ENCODE measurements around the gene TBC1D22A. TPM values are rescaled to one million over a fixed set of nuclear protein-coding genes. Genes with fewer than 3 reads are reported as not detected.

TBC1D22A gene
- total and polyA plus RNA-seq, 9 of the 15 experiments (the other 6 are each of a cell fraction or from before 2014, with no cell fraction given): 0.20 to 11.5 (median 5.2) TPM

- Histone ChIP-seq H3K4me1 (replicated peaks in 1 of 2; ENCODE audit: control insufficient read depth in 2 of 2, insufficient read depth in 2 of 2, low read length in 2 of 2) (no peaks in the 10 kb centered on the region), H3K4me3 (no peak overlapping the region), H2AFZ (ENCODE audit: low read depth, low read length) (no peak overlapping the region), H3K27ac (ENCODE audit: extremely low read depth, low read depth, low read length) (no peak overlapping the region), H3K4me2 (ENCODE audit: insufficient read depth, low read length) (no peak overlapping the region), H3K9me3 (replicated peaks; ENCODE audit: control insufficient read depth, insufficient read depth, low read depth, low read length) (no peaks in the 10 kb centered on the region), H3K9ac (ENCODE audit: insufficient read depth in 1 of 2, low read depth in 2 of 2, low read length in 2 of 2) (no peak overlapping the region), H3K79me2 (ENCODE audit: control insufficient read depth, insufficient read depth, low read length) (no peaks in the 10 kb centered on the region), H3K27me3 (ENCODE audit: control insufficient read depth in 2 of 2, insufficient read depth in 2 of 2, low read length in 2 of 2) (no peaks in the 10 kb centered on the region), H4K20me1 (replicated peaks; ENCODE audit: control insufficient read depth, insufficient read depth, low read length) (no peaks in the 10 kb centered on the region), H3K36me3 (ENCODE audit: control insufficient read depth, insufficient read depth, low read length) (no peaks in the 10 kb centered on the region), H3K9me1 (ENCODE audit: control insufficient read depth, insufficient read depth, low read length) (peaks cover 2% of the 10 kb centered on the region)
- FAIRE-seq: no peak
- BruUV-seq (replicated peaks): no TSS peak
- intact Hi-C loops (cut with micrococcal nuclease) (no loop called here), in situ Hi-C loops (cut with MboI) (no loop called here)
- ChIA-PET POLR2A (no interaction called here), CTCF (ENCODE audit: low intra/inter-chr PET ratio) (no interaction called here)
- no peak for ATAC-seq
- no peak for DNase-seq (ENCODE audit: extremely low read depth in 1 of 4, low spot score in 3 of 4)
- 67% methylated on average over 3 of the region's 3 CpGs for WGBS (ENCODE audit: insufficient coverage, low coverage, missing lambda C conversion rate)
- TF ChIP-seq ASH1L (IDR thresholded peaks at IDR 0.05; ENCODE audit: borderline replicate concordance, low read depth, partially characterized antibody) (no peak), LCOR (CRISPR knock-in tag; IDR thresholded peaks at IDR 0.05) (no peak), ZMIZ1 (IDR thresholded peaks at IDR 0.05; ENCODE audit: low read depth in 2 of 2, low read length in 2 of 2) (no peak), POLR2H (tag; IDR thresholded peaks at IDR 0.05; ENCODE audit: low read depth) (no peak), ZBTB9 (CRISPR knock-in tag; IDR thresholded peaks at IDR 0.05) (no peak), NCOR1 (IDR thresholded peaks at IDR 0.05) (no peak), GMEB1 (CRISPR knock-in tag; IDR thresholded peaks at IDR 0.05) (no peak), POLR2G (IDR thresholded peaks at IDR 0.05; ENCODE audit: low read depth, low read length) (no peak), HDAC2 (IDR thresholded peaks at IDR 0.05) (no peak), ZNF57 (CRISPR knock-in tag; IDR thresholded peaks at IDR 0.05) (no peak), ELF1 (tag; IDR thresholded peaks at IDR 0.05) (no peak), DACH1 (IDR thresholded peaks at IDR 0.05; ENCODE audit: partially characterized antibody) (no peak), KLF1 (tag; IDR thresholded peaks at IDR 0.05) (no peak)
- TF ChIP-seq, protein P1, sequence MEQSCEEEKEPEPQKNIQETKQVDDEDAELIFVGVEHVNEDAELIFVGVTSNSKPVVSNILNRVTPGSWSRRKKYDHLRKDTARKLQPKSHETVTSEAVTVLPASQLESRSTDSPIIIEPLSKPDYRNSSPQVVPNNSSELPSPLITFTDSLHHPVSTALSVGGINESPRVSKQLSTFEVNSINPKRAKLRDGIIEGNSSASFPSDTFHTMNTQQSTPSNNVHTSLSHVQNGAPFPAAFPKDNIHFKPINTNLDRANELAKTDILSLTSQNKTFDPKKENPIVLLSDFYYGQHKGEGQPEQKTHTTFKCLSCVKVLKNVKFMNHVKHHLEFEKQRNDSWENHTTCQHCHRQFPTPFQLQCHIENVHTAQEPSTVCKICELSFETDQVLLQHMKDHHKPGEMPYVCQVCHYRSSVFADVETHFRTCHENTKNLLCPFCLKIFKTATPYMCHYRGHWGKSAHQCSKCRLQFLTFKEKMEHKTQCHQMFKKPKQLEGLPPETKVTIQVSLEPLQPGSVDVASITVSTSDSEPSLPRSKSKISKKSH (CRISPR knock-in tag; IDR thresholded peaks at IDR 0.05): no peak
Measured at GRCh38 chr22:46925818-46926217, 163.4 kb downstream of the TBC1D22A start.

Data from K562 (cell line).